ENCODE data around the gene PID1. TPM values are rescaled to one million over a fixed set of nuclear protein-coding genes. Genes with fewer than 3 reads are reported as not detected.

PID1 gene
- polyA plus RNA-seq, 1 of the 3 experiments (the other 2 are of a cell fraction): 0.16 TPM

DNA sequence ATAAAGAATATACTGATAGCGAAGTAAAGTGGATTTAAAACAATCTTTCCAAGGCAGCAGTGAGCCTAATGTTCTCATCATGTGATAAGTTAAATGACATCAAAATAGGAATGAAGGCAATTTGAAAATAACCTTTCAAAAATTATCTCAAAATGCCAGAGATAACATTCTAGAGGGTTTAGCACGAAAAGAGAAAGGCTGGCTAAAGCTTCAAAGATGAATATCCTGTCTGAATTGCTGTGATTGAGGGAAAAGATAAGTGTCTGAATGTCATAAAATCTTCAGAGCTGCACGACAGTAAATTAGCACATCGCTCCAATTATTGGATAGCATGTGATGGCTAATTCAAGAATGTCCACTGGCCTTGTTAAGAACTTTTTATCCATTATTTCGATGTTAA lies 159.3 kb downstream of the PID1 start:
- no peak overlapping the region for H3K9ac ChIP-seq
- no peaks in the 10 kb centered on the region for H3K79me2 ChIP-seq (ENCODE audit: insufficient read depth)
- no peak for TF ChIP-seq FOXJ3 (CRISPR knock-in tag; IDR thresholded peaks at IDR 0.05)
- TF ChIP-seq, protein P1, sequence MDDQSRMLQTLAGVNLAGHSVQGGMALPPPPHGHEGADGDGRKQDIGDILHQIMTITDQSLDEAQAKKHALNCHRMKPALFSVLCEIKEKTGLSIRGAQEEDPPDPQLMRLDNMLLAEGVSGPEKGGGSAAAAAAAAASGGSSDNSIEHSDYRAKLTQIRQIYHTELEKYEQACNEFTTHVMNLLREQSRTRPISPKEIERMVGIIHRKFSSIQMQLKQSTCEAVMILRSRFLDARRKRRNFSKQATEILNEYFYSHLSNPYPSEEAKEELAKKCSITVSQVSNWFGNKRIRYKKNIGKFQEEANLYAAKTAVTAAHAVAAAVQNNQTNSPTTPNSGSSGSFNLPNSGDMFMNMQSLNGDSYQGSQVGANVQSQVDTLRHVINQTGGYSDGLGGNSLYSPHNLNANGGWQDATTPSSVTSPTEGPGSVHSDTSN (IDR thresholded peaks at IDR 0.05): no peak
- peak in 1 of 2 experiments; percentile 43; a peak in 2 of 4 replicates for TF ChIP-seq EP300 (IDR thresholded peaks at IDR 0.05; ENCODE audit: borderline replicate concordance in 1 of 2, low read depth in 1 of 2, low read length in 1 of 2)
- no peak for TF ChIP-seq EZH2phosphoT487 (IDR thresholded peaks at IDR 0.05; ENCODE audit: borderline replicate concordance, low read depth)
- no peak for TF ChIP-seq MXI1 (IDR thresholded peaks at IDR 0.05; ENCODE audit: low read depth, low read length)
- no peak for TF ChIP-seq FOXM1 (IDR thresholded peaks at IDR 0.05; ENCODE audit: low read depth)
- no peak for TF ChIP-seq CHD2 (IDR thresholded peaks at IDR 0.05; ENCODE audit: low read length, partially characterized antibody)
- no peak for TF ChIP-seq FOSL2 (IDR thresholded peaks at IDR 0.05; ENCODE audit: borderline replicate concordance, low read depth)
- 0 out of 2 replicates have a peak, but pooled peaks have one; percentile 14 for TF ChIP-seq RCOR1 (IDR thresholded peaks at IDR 0.05; ENCODE audit: low read length)
- peak; percentile 84 for TF ChIP-seq GATA2 (CRISPR knock-in tag; IDR thresholded peaks at IDR 0.05)
- no peaks in the 10 kb centered on the region for H3F3A ChIP-seq (replicated peaks; ENCODE audit: insufficient read depth)
- 15% methylated on average over 5 of the region's 5 CpGs for WGBS (ENCODE audit: low lambda C conversion rate)
- no peak overlapping the region; a peak in 1 of 4 replicates for H3K27ac ChIP-seq (ENCODE audit: low read depth in 2 of 2, low read length in 1 of 2)
- H3K9me2 ChIP-seq: no peaks in the 10 kb centered on the region
- no peak overlapping the region for H3K4me2 ChIP-seq
- no peak overlapping the region for H2AFZ ChIP-seq (ENCODE audit: low read depth)
- H3K36me3 ChIP-seq (replicated peaks in 1 of 2; ENCODE audit: control insufficient read depth in 1 of 2, insufficient read depth in 2 of 2, low read length in 1 of 2): no peaks in the 10 kb centered on the region
- H3K27me3 ChIP-seq (ENCODE audit: insufficient read depth): no peaks in the 10 kb centered on the region
- H3K9me3 ChIP-seq: no peaks in the 10 kb centered on the region
- H3K4me1 ChIP-seq (ENCODE audit: control insufficient read depth in 1 of 2, insufficient read depth in 2 of 2, low read depth in 1 of 2, low read length in 1 of 2): no peaks in the 10 kb centered on the region; a peak in 2 of 4 replicates
- H3K4me3 ChIP-seq (ENCODE audit: low read depth in 2 of 2, low read length in 1 of 2): no peak overlapping the region
- no peaks in the 10 kb centered on the region for H4K20me1 ChIP-seq (ENCODE audit: insufficient read depth)
- POLR2A ChIA-PET: no interaction called here
- CTCF ChIA-PET: interaction anchor here (1.2 kb wide), 1 partner anchor 31 kb away, joined by 3 read pairs; no protein-coding TSS in a partner anchor
- DNase-seq: no peak

DNA sequence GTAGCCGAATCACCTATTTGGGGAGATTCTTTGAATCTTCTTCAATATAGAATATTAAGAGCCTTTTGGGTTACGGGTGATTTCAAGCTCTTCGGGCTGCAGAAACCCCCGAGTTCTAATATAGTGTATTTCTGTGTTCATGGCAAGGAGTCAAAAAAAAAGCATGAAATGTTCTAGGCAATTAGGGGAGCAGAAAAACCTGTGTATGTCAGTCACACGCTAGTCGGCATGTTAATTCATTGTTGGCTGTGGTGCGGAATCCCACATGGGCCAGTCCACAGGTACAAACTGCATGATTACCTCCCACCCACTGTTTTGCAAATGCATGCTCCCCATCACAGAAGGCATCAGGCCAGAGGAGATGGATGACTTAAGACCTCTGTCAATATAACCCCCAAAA lies 161.9 kb downstream of the PID1 start:
- Histone ChIP-seq H4K20me1 (ENCODE audit: insufficient read depth) (no peaks in the 10 kb centered on the region), H3K4me3 (ENCODE audit: low read depth in 2 of 2, low read length in 1 of 2) (no peak overlapping the region), H3K27ac (ENCODE audit: low read depth in 2 of 2, low read length in 1 of 2) (no peak overlapping the region), H3K36me3 (replicated peaks in 1 of 2; ENCODE audit: control insufficient read depth in 1 of 2, insufficient read depth in 2 of 2, low read length in 1 of 2) (no peaks in the 10 kb centered on the region), H3K4me1 (ENCODE audit: control insufficient read depth in 1 of 2, insufficient read depth in 2 of 2, low read depth in 1 of 2, low read length in 1 of 2) (peaks cover 0 to 5% of the 10 kb centered on the region in 2 experiments; a peak in 2 of 4 replicates), H3K9ac (no peak overlapping the region), H3K4me2 (no peak overlapping the region), H2AFZ (ENCODE audit: low read depth) (no peak overlapping the region), H3K9me2 (no peaks in the 10 kb centered on the region), H3K27me3 (ENCODE audit: insufficient read depth) (no peaks in the 10 kb centered on the region), H3F3A (replicated peaks; ENCODE audit: insufficient read depth) (no peaks in the 10 kb centered on the region), H3K79me2 (ENCODE audit: insufficient read depth) (no peaks in the 10 kb centered on the region), H3K9me3 (no peaks in the 10 kb centered on the region)
- ChIA-PET POLR2A (no interaction called here), CTCF (interaction anchor here (1.1 kb wide), 1 partner anchor 22 kb away, joined by 3 read pairs; no protein-coding TSS in a partner anchor)
- TF ChIP-seq, protein P2, sequence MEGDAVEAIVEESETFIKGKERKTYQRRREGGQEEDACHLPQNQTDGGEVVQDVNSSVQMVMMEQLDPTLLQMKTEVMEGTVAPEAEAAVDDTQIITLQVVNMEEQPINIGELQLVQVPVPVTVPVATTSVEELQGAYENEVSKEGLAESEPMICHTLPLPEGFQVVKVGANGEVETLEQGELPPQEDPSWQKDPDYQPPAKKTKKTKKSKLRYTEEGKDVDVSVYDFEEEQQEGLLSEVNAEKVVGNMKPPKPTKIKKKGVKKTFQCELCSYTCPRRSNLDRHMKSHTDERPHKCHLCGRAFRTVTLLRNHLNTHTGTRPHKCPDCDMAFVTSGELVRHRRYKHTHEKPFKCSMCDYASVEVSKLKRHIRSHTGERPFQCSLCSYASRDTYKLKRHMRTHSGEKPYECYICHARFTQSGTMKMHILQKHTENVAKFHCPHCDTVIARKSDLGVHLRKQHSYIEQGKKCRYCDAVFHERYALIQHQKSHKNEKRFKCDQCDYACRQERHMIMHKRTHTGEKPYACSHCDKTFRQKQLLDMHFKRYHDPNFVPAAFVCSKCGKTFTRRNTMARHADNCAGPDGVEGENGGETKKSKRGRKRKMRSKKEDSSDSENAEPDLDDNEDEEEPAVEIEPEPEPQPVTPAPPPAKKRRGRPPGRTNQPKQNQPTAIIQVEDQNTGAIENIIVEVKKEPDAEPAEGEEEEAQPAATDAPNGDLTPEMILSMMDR (IDR thresholded peaks at IDR 0.05): no peak
- TF ChIP-seq, protein P3, sequence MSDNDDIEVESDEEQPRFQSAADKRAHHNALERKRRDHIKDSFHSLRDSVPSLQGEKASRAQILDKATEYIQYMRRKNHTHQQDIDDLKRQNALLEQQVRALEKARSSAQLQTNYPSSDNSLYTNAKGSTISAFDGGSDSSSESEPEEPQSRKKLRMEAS (IDR thresholded peaks at IDR 0.05; ENCODE audit: low read depth): no peak
- TF ChIP-seq, protein P1 (IDR thresholded peaks at IDR 0.05): no peak
- TF ChIP-seq SIN3A (IDR thresholded peaks at IDR 0.05; ENCODE audit: borderline replicate concordance, low read depth, low read length) (no peak), MXI1 (IDR thresholded peaks at IDR 0.05; ENCODE audit: low read depth, low read length) (no peak), TCF12 (IDR thresholded peaks at IDR 0.05) (no peak), TAF1 (IDR thresholded peaks at IDR 0.05; ENCODE audit: borderline replicate concordance, low read depth, low read length) (no peak), EZH2phosphoT487 (IDR thresholded peaks at IDR 0.05; ENCODE audit: borderline replicate concordance, low read depth) (no peak), RXRA (IDR thresholded peaks at IDR 0.05; ENCODE audit: borderline replicate concordance, low read depth) (no peak)
- TF ChIP-seq, protein P4, sequence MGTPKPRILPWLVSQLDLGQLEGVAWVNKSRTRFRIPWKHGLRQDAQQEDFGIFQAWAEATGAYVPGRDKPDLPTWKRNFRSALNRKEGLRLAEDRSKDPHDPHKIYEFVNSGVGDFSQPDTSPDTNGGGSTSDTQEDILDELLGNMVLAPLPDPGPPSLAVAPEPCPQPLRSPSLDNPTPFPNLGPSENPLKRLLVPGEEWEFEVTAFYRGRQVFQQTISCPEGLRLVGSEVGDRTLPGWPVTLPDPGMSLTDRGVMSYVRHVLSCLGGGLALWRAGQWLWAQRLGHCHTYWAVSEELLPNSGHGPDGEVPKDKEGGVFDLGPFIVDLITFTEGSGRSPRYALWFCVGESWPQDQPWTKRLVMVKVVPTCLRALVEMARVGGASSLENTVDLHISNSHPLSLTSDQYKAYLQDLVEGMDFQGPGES (IDR thresholded peaks at IDR 0.05; ENCODE audit: low read depth, low read length): no peak
- 59% methylated on average over 7 of the region's 7 CpGs for WGBS (ENCODE audit: low lambda C conversion rate)
- no peak for DNase-seq
